Activated naive CD8-positive, alpha-beta T cell (primary cell): ENCODE results near the gene RAB31.
"Not testable (repeated sequence)": the region's sequence is repeated elsewhere in the genome, so short reads cannot be mapped to it uniquely, and the experiment has no call there.

Experiments used
- H3K27ac Mint-ChIP-seq: one replicate; pipeline ENCODE4 v1.8.0; 2021; ENCODE audit warnings: mixed read lengths
- H3K27me3 Mint-ChIP-seq: one replicate; pipeline ENCODE4 v1.8.0; 2021; ENCODE audit warnings: mixed read lengths
- H3K36me3 Mint-ChIP-seq: one replicate; pipeline ENCODE4 v1.8.0; 2021; ENCODE audit warnings: mixed read lengths
- H3K4me1 Mint-ChIP-seq: one replicate; pipeline ENCODE4 v1.8.0; 2021; ENCODE audit warnings: low read depth, mixed read lengths
- H3K4me3 Mint-ChIP-seq: one replicate; pipeline ENCODE4 v1.8.0; 2021; ENCODE audit warnings: mild to moderate bottlenecking, mixed read lengths
- H3K9me3 Mint-ChIP-seq: one replicate; pipeline ENCODE4 v1.8.0; 2021; ENCODE audit warnings: low read depth, mixed read lengths

RAB31 gene, protein sequence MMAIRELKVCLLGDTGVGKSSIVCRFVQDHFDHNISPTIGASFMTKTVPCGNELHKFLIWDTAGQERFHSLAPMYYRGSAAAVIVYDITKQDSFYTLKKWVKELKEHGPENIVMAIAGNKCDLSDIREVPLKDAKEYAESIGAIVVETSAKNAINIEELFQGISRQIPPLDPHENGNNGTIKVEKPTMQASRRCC

DNA sequence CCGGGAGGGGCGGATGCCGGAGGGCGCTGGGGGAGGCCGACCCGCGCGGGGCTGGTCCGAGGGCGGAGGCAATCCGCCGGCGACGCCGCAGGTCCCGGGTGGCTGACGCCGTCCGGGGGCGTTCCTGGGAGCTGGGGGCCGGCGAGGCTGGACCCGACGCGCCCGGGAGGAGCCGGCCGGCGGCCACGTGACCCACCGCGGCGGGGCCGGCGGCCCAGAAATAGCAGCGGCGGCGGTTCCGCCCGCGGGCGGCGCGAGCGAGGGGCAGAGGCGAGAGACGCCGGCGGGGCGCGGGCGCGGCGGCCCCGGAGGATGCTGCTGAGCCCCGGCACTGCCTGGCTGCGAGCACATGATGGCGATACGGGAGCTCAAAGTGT lies at the start of gene RAB31:
TSS of gene RAB31 (plus strand) at position 245 of the 377 bp plus-strand sequence. CDS start at position 350, 105 bp downstream.
- no peak within 1 kb of the TSS for H3K27ac Mint-ChIP-seq
- H3K9me3 Mint-ChIP-seq: no peaks in the 10 kb centered on the region
- peaks cover 48% of the 10 kb centered on the region for H3K27me3 Mint-ChIP-seq
- peak within 1 kb of the TSS; percentile 79 for H3K4me3 Mint-ChIP-seq
- peaks cover 21% of the 10 kb centered on the region for H3K4me1 Mint-ChIP-seq
- H3K36me3 Mint-ChIP-seq: peaks cover 2% of the 10 kb centered on the region

DNA sequence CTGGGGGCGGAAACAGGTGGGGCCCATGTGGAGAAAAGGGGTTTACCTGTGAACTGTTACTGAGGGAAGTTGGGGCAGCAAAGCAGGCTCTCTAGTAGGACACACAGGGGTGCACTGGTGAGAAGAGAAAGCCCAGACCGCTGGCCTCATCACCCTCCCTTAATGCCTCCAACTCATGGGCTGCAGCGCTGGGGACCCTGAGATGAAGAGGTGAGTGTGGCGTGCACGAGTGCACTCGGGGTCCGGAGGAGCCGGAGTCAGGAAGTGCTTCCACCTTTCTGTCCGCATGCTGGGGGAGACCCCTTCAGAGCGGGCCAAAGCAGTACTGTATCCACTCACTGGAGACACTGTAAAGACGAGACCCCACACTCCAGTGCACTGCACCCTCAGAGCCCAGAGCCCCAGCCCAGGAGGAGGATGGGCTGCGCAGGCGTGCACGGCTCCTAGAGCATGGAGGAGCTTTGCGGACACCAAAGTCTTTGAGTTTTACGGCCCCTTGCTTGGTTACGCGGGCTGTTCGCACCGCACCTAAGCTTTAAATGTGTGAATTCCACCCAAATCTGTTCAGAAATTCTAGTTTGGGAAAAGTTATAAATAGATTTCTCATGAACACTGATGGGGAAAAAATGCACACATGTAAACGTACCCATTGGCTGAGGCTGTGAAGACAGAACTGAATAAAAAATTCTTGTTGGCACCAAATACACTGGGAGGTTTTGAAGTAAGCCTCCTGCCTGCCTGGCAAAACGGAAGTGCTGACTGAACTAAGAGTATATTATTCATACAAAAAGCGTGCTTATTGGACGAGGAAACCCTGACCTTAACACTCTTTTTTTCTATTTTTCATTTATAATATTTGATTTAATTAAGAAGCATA lies 48.4 kb upstream of the RAB31 start:
- no peaks in the 10 kb centered on the region for H3K36me3 Mint-ChIP-seq
- H3K27ac Mint-ChIP-seq: no peak overlapping the region
- peaks cover 2% of the 10 kb centered on the region for H3K27me3 Mint-ChIP-seq
- no peaks in the 10 kb centered on the region for H3K4me1 Mint-ChIP-seq
- H3K4me3 Mint-ChIP-seq: no peak overlapping the region
- no peaks in the 10 kb centered on the region for H3K9me3 Mint-ChIP-seq

DNA sequence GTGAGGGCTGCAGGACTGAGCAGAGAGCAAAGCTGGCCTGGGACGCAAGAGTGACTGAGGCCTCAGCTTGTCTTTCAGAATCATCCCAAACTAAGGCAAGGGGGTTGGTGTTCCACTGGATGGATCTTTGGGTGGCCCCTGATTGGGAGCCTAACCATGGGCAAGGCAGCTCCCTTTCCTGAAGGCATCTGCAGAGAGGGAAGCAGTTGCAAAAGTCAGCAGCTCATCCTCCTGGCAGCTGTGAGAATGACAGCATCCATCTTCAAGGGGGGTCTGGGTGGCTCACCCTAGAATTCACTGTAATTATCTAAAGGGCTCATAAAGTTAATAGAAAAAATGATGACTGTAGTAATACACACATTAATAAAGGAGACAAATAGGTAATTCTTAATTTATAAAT lies 46.5 kb upstream of the RAB31 start:
- no peaks in the 10 kb centered on the region for H3K36me3 Mint-ChIP-seq
- H3K4me1 Mint-ChIP-seq: no peaks in the 10 kb centered on the region

DNA sequence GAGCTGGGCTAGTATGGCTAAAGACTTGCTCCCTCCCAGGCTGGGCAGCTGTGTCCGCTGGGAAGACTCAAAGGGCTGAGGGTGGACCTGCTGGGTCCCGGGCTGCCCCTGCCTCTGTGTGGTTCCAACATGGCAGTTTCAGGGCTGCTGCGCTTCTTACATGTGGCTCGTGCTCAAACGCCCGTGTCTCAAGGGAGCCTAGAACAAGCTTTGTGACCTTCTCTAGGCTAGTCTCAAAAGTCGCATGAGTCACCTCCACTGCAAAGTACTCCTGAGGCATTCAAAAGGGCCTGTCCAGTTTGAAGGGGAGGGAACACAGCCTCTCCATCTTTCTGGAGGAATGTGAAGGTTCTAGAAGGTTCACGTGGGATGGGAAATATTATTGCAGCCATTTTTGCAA lies 44.7 kb upstream of the RAB31 start:
- Mint-ChIP-seq H3K36me3 (no peaks in the 10 kb centered on the region), H3K4me1 (no peaks in the 10 kb centered on the region), H3K27me3 (no peaks in the 10 kb centered on the region), H3K9me3 (no peaks in the 10 kb centered on the region), H3K4me3 (no peak overlapping the region), H3K27ac (no peak overlapping the region)

More for the DNA sequence above, 46.5 kb upstream of the RAB31 start:
- Mint-ChIP-seq H3K27ac (no peak overlapping the region), H3K4me3 (no peak overlapping the region), H3K9me3 (no peaks in the 10 kb centered on the region), H3K27me3 (no peaks in the 10 kb centered on the region)

DNA sequence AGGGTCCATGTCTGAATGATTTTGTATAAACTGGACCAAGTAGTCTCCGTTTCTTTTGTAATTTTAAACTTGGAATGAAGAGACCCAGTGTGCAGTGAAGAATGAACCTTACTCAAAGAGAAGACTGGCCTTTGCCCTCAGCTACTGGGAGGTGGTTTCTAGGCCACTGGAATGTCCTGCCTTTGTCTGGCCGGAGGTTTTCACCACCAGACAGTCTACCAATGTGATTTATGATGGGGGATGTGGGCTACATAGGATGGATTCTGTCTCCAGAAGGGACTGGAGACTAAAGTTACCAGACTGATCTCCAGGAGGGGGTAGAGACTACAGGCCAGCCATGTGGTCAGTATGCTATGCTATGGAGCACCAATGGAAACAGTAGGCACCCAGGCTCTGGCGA lies 42.8 kb upstream of the RAB31 start:
- H3K36me3 Mint-ChIP-seq: no peaks in the 10 kb centered on the region
- H3K27me3 Mint-ChIP-seq: no peaks in the 10 kb centered on the region
- no peaks in the 10 kb centered on the region for H3K4me1 Mint-ChIP-seq
- no peak overlapping the region for H3K4me3 Mint-ChIP-seq
- no peak overlapping the region for H3K27ac Mint-ChIP-seq
- H3K9me3 Mint-ChIP-seq: no peaks in the 10 kb centered on the region

DNA sequence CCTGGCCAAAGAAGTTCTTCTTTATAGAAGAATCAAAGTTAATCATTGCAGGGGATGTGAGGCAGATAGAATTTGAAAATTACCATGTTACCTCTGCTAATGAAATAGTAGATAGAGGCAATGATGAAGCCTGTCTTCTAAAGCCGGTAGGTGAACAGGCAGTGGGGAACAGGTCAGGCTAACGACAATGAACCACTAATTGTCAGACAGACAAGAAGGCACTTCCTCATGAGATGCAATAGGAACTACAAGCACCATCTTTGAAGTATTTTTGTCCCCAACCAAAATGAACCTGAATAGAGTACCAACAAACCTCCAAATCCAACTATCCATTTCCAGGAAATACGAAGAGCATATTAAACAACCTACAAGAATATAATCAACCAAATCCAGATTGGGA lies 41.6 kb upstream of the RAB31 start:
- H3K36me3 Mint-ChIP-seq: no peaks in the 10 kb centered on the region
- H3K4me1 Mint-ChIP-seq: no peaks in the 10 kb centered on the region
- H3K9me3 Mint-ChIP-seq: no peaks in the 10 kb centered on the region
- no peaks in the 10 kb centered on the region for H3K27me3 Mint-ChIP-seq
- H3K4me3 Mint-ChIP-seq: no peak overlapping the region
- no peak overlapping the region for H3K27ac Mint-ChIP-seq

DNA sequence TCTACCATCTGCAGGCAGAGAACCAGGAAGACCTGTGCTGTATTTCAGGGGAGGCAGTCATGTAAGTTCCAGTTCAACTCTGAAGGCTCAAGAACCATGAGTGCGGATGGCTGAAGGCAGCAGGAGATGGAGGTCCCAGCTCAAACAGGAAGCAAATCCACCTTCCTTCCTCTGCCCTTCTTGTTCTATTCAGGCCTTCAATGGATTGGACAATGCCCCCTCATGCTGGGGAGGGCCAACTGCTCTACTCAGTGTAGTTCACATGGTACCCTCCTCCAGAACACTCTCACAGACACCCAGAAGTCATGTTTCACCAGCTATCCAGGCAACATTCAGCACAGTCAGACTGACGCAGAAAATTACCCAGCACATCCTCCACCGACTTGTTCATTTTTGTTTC lies 39.1 kb upstream of the RAB31 start:
- H3K36me3 Mint-ChIP-seq: no peaks in the 10 kb centered on the region
- peaks cover 6% of the 10 kb centered on the region for H3K4me1 Mint-ChIP-seq
- no peak overlapping the region for H3K27ac Mint-ChIP-seq
- H3K27me3 Mint-ChIP-seq: no peaks in the 10 kb centered on the region
- H3K4me3 Mint-ChIP-seq: no peak overlapping the region
- H3K9me3 Mint-ChIP-seq: no peaks in the 10 kb centered on the region

DNA sequence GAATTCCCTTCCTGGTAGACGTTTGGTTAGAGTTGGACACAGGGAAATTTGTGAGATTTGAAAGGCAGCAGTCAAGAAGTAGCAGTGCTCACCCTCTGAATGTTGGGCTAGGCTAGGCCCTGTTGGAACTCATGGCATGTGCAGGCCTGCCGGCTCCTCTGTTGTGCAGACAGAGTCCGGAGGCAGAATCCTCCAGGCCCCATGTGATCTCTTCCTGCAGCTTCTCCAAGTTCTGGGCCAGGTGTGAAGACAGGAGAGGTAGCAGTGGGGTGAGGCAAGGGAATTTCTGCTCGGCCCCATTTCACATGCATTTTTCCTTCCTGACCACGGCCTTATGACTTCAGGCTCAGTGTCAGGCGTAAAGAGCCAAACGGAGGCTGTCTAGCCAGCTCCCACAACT lies 36.9 kb upstream of the RAB31 start:
- Mint-ChIP-seq H3K36me3 (no peaks in the 10 kb centered on the region), H3K9me3 (no peaks in the 10 kb centered on the region), H3K4me3 (no peak overlapping the region), H3K27me3 (peaks cover 4% of the 10 kb centered on the region), H3K27ac (no peak overlapping the region), H3K4me1 (peaks cover 6% of the 10 kb centered on the region)

DNA sequence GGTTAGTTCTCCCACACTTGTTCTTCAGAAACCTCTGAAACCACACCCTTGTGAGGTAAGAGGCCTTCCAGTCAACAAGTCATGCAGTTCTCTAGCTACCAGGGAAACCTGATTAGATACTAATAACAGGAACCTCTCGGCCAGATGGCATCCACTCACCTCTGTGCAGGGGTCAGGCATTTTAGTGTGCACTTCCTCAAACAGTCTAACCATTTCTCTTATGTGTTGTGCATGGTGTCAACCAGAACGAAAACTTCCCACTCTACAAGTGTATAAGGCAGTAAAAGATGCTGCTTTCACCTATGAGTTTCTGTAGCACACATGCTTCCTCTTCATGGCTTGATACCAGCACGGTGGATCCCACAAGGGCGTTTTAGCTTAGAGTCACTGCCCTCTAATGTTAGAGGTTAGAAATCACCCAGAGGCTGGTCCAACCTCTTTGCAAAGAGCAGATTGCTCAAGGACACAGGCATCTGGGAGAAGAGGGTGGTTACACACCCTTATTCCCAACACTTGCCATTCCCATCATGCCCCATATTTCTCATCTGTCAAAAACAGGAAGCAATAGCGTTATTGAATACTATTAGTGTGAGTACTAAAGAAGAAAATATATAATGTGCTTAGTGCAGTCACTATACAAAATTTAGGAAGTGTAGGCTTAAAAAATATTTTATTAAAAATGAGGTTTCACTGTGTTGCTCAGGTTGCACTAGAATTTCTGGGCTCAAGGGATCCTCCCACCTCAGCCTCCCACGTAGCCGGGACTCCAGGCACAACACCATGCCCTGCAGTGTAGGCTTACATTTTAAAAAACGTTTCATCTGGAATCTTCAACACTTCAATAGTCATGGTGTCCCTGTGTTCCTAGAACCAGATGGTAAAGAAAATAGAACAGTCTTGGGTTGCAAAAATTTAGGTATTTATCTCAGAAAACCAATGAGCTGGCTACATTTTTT lies 34.5 kb upstream of the RAB31 start:
- H3K27me3 Mint-ChIP-seq: peaks cover 7% of the 10 kb centered on the region
- H3K27ac Mint-ChIP-seq: no peak overlapping the region
- no peaks in the 10 kb centered on the region for H3K36me3 Mint-ChIP-seq
- H3K4me3 Mint-ChIP-seq: no peak overlapping the region
- H3K4me1 Mint-ChIP-seq: peaks cover 6% of the 10 kb centered on the region
- H3K9me3 Mint-ChIP-seq: no peaks in the 10 kb centered on the region

DNA sequence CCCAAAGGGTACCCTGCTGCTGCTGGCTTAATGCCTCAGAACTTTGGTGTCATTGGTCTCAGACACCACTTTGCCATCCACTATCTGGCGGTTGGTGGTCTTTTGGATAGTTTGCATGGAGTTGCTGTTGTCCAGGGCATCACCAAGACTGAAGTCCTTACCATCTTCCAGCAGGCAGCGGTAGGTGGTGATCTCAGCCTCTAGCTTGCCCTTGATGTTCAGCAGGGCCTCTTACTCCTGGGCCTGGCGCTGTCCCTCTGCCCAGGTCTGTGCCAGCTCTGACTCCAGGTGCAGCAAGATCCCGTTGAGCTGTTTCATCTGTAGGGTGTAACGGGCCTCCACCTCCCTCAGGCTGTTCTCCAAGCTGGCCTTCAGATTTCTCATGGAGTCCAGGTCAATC lies 29.9 kb upstream of the RAB31 start:
- not testable (repeated sequence) for H3K36me3 Mint-ChIP-seq, H3K4me1 Mint-ChIP-seq, H3K27me3 Mint-ChIP-seq, H3K4me3 Mint-ChIP-seq, H3K27ac Mint-ChIP-seq, H3K9me3 Mint-ChIP-seq

DNA sequence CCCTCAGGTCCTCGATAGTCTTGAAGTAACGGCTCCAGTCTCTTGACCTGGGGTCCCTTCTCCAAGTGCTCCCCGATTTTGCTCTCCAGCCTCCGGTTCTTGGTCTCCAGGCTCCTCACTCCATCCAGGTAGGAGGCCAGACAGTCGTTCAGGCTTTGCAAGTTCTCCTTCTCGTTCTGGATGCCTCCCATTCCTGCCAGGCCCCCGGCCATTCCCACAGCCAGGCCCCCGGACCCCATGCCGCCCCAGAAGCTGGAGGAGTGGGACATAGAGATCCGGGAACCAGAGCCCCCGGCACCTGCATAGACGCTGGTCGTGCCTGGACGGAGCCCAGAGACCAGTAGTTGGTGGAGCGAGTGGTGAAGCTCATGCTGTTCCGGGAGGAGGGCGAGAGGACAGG lies 29.0 kb upstream of the RAB31 start:
- H3K36me3 Mint-ChIP-seq: no peaks in the 10 kb centered on the region
- H3K4me1 Mint-ChIP-seq: no peaks in the 10 kb centered on the region
- no peak overlapping the region for H3K27ac Mint-ChIP-seq
- no peaks in the 10 kb centered on the region for H3K9me3 Mint-ChIP-seq
- H3K27me3 Mint-ChIP-seq: peaks cover 7% of the 10 kb centered on the region
- no peak overlapping the region for H3K4me3 Mint-ChIP-seq

DNA sequence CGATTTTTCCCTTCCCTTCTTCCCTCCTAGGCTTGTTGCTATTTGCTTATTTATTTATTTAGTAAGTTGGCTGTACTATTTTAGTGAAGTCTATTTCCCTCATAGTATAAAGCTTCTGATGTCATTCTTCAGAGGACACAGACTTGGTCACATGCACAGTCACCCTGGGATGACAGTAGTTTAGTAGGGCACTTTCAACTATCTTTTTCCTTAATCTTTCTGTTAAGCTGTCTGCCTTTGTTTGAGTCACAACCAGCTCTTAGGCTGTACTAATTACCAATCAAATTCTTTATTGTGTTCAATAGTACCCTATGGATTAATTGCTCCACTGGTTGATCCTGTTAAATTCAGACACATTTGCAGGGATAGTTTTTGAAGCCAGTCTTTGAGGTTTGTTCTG lies 26.9 kb upstream of the RAB31 start:
- Mint-ChIP-seq H3K36me3 (no peaks in the 10 kb centered on the region), H3K4me1 (peaks cover 5% of the 10 kb centered on the region), H3K9me3 (no peaks in the 10 kb centered on the region), H3K27ac (no peak overlapping the region), H3K27me3 (peaks cover 4% of the 10 kb centered on the region), H3K4me3 (no peak overlapping the region)

DNA sequence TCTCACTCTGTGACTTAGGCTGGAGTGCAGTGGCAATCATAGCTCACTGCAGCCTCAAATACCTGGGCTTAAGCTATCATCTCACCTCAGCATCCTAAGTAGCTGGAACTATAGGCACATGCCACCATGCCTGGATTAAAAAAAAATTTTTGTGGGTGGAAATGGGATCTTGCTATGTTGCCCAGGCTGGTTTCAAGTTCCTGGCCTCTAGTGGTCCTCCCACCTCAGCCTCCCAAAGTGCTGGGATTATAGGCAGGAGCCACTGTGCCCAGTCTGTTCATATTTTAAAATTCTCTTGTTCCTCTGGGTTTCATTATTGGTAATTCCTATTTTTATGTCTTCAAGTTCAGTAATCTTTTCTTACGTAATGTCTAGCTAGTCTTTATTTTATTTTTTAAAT lies 25.5 kb upstream of the RAB31 start:
- H3K4me1 Mint-ChIP-seq: peaks cover 5% of the 10 kb centered on the region

DNA sequence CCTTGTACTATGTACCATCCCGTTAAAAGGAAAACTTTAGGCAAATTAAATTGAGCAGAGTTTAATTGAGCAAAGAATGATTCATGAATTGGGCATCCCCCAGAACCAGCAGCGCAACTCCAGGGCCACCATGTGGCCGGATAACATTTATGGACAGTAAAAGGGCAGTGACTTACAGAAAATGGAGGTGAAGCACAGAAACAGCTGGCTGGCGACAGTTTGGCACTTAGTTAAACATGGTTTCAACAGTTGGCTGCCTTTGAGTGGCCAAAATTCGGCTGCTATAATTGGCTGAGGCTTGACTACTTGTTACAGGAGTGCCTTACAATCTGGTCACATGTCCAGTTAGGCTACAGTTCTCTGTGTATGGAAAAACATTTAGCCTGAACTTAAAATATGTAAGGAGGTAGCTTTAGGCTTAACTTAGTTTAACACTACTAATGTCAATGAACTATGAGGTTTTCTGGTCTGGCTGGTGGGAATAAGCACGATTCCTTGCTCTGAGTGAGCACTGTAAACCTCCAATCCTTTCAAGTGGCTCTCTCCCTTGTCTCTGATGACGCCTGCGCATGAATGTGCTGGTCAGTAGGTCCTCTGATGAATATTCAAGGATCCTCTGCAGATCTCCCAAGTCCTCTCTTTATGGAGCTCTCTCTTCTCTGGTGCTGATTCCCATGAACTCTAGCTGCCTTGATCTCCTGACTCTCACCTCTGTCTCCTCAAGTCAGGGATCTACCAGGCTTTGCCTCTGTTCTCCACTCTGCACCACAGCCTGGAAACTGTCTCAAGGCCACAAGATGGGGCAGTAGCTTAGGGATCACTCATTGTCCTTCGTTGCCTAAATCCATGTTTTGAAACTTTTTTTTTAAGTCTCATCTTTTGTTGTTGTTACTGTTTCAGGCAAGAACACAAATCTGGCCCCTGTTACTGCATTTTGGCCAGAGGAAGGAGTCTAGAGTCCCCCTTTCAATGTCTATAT lies 24.4 kb upstream of the RAB31 start:
- H3K27ac Mint-ChIP-seq: no peak overlapping the region
- peaks cover 5% of the 10 kb centered on the region for H3K4me1 Mint-ChIP-seq
- H3K9me3 Mint-ChIP-seq: no peaks in the 10 kb centered on the region
- no peaks in the 10 kb centered on the region for H3K36me3 Mint-ChIP-seq
- H3K4me3 Mint-ChIP-seq: no peak overlapping the region
- peaks cover 2% of the 10 kb centered on the region for H3K27me3 Mint-ChIP-seq

More for the DNA sequence above, 25.5 kb upstream of the RAB31 start:
- no peak overlapping the region for H3K27ac Mint-ChIP-seq
- H3K4me3 Mint-ChIP-seq: no peak overlapping the region
- H3K9me3 Mint-ChIP-seq: no peaks in the 10 kb centered on the region
- H3K36me3 Mint-ChIP-seq: no peaks in the 10 kb centered on the region
- peaks cover 2% of the 10 kb centered on the region for H3K27me3 Mint-ChIP-seq
